Fibroblast of skin of left quadriceps (primary cell): ENCODE measurements around the gene KLHL24.
"Not testable (repeated sequence)": the region's sequence is repeated elsewhere in the genome, so short reads cannot be mapped to it uniquely, and the experiment has no call there.

Experiments
- DNase-seq, 2 experiments: peaks; one replicate each; pipeline ENCODE4 v3.0.0-alpha.2; 2013; ENCODE audit warnings: low read depth in 2 of 2

Gene KLHL24, protein sequence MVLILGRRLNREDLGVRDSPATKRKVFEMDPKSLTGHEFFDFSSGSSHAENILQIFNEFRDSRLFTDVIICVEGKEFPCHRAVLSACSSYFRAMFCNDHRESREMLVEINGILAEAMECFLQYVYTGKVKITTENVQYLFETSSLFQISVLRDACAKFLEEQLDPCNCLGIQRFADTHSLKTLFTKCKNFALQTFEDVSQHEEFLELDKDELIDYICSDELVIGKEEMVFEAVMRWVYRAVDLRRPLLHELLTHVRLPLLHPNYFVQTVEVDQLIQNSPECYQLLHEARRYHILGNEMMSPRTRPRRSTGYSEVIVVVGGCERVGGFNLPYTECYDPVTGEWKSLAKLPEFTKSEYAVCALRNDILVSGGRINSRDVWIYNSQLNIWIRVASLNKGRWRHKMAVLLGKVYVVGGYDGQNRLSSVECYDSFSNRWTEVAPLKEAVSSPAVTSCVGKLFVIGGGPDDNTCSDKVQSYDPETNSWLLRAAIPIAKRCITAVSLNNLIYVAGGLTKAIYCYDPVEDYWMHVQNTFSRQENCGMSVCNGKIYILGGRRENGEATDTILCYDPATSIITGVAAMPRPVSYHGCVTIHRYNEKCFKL

DNA sequence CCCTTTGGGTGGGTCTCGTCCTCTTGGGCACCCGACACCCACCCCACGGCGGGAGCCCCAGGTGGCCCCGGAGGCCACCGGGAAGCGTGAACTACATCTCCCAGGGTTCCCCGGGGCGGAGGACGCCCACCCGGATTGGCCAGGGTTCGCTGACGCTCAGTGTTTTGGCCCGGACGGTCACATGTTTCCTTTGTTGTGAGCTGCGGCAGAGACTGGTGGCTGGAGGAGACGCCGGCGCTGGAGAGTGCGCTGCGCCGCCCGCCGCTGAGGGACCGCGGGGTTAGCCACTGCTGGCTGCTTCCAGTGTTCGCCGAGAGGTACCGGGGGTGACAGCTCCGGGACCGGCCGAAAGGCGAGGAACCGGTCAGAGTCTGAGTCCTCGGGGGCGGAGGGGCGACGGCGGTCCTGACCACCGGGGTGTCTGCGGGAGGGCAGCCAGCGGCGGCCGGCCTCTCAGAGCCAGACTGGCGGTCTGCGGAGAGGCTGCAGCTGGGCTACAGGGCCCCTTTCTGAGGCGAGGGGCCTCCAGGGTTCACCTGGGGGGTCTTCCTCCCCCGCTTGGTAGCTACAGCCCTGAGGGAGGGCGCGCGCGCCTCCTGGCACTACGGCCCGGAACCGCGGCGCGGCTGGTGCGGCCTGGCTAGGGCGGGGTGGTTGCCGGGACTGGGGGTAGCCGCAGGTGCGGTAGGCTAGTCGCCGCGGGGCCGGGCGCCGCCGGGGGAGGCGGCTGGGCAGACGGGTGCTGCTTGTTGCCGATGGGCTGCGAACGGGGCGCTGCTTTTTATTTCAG, at the start of gene KLHL24:
KLHL24 (plus strand) TSS at position 193 of the 790 bp plus-strand sequence. CDS start 14,734 bp downstream, outside the sequence.
- DNase-seq, result peak; percentile 82 to 86

DNA sequence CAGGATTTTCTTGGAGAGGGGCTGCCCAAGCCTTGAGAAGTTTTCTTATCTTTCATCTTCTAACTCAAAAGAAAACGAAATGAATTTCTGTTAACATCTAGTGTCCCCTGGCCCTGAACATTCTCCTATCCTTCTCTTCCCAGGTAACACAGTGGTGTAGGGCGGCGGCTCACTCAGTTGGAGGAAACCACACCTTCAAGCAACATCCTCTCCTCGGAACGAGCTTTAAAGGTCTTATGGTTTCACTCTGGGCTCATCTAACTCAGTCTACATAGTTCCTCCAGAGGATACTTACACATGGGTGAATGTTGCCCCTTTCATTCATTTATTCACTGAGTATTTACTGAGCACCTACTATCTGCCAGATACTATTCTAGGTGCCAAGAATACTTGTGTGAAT, 48.9 kb upstream of the KLHL24 start:
- DNase-seq, result no peak

DNA sequence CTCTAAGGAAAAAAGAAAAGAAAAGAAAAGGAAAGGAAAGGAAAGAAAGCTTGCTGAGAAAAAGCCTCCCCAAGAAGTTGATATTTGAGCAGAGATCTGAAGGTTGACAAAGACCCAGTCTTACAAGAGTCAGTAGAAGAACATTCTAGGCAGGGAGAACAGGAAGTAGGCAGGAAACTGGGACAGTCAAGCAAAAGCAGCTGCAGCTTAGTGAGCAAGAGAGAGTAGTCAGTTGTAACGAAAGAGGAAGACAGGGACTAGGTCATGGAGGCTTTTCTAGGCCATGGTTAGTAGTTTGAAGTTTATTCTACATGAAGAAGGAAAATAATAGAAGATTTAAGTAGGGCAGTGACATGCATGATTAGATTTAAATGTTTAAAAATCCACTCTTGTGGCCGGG, 48.1 kb upstream of the KLHL24 start:
- no peak for DNase-seq

DNA sequence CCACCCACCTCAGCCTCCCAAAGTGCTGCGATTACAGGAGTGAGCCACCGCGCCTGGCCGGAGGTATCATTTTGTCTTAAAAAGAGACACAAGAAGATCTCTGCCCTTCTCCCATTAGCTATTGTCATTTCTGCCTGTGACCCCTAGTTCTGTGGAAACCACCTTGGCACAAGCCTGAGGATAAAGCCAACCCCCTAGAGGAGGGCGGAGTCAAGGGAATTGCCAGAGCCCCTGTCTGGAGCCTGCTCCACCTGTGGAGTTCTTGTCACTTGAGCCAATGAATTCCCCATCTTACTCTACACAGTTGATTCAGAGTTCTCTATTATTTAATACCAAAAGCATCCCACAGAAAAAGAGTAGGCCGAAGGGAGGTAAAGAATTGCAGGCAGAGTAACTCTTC, 45.0 kb upstream of the KLHL24 start:
- DNase-seq, result no peak

DNA sequence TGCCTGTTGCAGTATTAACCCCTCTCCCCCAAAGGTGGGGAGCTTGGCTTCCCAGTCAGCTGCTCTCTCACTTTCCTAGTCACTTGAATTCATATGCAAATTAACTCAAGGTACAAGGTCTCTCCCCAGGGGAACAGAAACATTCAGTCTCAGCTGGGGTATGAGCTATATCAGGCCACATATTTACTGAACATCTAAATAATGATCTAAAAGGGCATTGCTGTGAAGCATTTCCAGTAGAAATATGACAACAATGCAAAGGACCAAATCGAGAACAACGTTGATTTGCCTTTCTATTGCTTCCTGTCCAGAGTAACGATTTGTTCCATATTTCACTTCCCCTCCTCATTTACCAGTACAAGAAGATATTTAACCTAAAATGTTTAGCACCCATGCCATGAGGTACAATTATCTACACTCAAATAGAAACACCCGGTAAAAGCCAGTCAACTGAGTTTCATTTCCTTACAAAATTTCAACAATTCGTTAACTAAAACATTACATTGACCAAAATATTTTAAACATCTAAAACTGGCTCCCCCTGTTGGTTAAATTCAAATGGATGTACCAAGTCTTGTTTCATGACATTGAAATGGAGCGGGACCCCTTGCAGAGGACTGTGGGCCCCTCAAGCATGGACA, 43.4 kb upstream of the KLHL24 start:
- DNase-seq, result no peak

DNA sequence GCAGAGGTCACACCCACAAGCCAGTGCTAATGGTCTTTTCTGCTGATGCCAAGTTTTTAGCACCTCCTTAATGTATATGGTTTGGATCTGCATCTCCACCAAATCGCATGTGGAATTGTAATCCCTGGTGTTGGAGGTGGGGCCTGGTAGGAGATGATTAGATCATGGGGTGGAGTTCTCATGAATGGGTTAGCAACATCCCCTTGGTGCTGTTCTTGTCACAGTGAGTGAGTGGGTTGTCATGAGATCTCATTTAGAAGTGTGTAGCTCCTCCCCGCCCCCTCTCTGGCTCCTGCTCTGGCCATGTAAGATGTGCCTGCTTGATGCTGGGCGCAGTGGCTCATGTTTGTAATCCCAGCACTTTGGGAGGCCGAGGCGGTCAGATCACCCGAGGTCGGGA, 42.6 kb upstream of the KLHL24 start:
- DNase-seq, result no peak

DNA sequence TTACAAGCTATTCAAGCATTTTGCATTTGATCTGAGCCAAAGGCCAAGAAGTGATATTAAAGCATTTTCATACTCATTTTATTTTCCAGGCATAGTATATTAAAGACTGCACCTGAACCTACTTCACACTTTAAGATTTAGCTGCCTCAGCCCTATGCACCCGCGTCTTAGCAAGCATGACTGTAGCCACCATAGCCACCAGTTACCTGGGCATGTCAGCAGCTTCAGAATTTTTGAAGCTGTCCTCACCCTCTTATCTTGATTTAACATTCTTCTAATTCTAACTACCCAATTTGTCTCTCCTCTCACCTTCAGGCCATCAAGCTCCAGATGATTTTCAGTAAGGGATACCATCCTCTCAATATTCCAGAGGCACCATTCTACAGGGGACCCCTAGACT, 40.8 kb upstream of the KLHL24 start:
- no peak for DNase-seq

DNA sequence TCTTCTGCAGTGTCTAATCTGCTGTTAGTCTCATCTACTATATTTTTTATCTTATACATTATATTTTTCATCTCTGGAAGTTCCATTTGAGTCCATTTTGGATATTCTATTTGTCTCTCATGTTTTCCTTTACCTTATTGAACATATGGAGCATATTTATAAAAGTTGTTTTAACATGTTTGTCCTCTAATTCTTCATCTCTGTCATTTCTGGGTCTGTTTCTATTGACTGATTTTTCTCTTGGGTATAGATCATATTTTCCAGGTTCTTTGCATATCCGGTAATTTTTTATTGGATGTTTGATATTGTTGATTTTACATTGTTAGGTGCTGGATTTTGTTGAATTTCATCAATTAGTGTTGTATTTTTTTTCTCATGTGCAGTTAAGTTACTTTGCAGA, 37.5 kb upstream of the KLHL24 start:
- DNase-seq, result no peak

DNA sequence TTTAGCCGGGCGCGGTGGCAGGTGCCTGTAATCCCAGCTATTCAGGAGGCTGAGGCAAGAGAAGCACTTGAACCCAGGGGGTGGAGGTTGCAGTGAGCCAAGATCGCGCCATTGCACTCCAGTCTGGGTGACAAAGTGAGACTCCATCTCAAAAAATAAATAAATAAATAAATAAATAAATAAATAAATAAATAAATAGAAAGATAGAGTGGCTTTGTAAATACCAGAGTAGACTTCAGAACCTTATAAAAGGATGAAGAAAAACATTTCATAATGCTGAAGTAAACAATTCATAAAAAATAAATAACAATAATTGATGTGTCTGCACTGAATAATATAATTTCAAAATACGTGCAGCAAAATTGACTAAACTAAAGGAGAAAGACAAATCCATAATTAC, 24.1 kb upstream of the KLHL24 start:
- DNase-seq, result not testable (repeated sequence)

DNA sequence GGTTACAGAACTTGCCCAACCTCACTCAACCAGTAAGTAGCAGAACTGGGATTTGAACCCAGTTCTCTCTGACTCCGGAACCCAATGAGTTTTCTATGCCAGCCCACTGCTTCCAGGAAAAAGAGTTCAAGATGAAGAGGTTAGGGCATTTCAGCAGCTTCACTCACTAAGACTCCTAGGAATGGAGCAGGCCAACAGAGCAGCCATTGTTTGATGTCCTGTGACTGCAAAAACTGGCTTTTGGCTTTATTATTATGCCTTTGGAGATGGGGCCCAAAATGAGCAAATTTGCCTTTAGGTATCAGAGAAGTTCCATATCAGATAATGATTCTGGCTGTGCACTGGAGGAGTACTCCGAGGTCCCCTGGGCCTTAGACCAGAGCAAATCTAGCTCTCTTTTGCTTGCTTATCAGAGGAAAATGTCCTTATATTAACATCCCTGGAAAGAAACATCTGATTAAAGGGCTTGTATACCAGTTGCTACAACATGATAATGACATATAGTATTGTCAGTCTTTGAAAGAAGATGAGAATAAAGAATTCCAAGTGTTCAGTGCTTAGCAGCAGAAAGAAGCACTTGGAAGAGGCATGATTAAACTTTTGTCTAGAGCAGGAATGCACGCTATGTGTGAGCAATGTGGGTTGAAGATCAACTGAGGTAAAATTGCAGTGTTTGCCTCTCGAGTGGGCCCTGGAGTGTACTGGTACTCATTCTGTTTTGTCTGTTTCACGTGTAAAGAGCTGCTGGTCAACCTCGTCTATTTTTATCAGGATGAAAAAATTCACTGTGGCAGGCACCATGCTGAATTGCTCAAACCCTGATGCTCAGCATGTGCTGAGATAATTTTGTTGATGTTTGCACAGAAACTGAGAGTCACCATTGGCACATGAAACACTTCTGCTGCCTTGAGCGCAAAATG, 21.8 kb upstream of the KLHL24 start:
- no peak for DNase-seq

DNA sequence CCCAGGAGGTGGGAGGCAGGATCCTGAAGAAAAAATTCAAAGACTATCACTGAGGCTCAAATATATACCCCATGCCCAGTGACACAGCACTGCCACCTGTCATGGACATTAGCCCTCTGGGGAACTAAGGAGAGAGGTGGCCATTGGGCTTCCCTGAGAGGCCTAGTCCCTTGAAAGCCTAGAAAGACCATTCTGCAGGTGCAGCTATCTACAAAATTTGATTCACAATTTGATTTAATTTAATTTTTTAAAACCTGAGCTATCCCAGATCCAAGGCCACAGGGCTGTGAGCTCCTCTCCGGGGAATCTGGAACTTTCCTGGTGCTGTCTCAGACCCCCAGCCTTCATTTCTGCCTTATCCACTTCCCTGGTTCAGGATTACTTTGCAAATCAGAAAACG, 16.9 kb upstream of the KLHL24 start:
- no peak for DNase-seq

DNA sequence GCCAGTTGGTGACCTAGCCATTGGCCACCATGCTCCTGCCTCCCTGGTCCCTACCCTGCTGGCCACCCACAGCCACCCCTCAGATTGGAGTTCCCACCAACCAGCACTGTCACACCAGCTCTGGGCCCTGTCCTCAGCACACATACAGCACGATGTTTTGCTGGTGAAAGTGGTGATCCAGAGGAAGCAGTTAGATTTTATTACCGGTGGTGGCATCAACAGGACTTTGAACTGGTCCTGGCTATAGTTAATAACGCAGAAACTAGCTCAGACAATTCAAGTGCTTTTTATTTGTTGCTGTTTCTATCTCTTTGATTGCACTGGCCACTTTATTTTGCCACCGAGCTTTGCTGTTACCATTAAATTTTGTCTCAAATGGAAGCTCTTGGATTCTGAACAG, 16.4 kb upstream of the KLHL24 start:
- no peak for DNase-seq

DNA sequence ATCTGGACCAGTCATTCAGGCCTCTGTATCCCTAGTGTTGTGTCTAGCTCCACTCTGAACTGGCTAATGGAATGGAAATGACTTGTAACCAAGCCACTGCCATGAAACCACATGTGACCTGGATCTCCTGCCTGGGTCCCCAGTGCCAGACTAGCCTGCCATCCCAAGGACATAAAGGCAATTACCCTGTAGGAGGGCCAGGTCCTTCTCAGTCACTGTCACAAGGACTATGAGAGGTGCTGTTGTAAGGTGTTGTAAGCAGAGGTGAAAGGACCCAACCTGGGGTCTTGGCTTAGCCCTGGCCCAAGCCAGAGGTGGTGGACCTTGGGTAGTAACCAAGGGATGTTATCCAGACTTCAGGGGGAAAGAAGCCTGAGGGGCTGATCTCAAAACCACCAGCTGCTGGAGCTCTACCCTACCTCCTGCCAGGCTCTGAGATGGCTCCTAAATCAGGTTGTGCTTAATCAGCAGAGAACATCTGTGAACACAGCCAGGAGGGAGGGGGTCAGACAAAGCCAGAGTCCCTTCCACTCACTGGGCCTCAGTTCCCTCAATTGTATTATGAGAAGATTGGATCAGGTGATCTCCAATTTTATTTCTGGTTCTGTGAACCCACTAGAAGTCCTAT, 15.7 kb upstream of the KLHL24 start:
- DNase-seq, result no peak

DNA sequence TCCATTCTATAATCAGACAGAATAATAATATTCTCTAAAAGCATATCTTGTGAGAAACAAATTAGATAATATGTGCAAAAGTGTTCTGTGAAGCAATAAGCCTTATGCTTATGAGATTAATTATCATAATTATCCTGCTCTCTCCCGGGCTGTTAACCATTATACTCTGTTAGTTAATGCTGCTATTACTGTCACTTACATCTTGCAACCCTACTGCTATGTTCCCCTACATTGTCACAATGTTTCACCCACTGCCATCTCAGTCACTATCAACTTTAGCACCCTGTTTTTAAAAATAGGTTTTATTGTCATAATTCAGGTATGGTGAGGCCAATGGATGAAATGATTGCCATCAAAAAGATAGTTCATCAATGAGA, 15.2 kb upstream of the KLHL24 start:
- DNase-seq, result no peak

DNA sequence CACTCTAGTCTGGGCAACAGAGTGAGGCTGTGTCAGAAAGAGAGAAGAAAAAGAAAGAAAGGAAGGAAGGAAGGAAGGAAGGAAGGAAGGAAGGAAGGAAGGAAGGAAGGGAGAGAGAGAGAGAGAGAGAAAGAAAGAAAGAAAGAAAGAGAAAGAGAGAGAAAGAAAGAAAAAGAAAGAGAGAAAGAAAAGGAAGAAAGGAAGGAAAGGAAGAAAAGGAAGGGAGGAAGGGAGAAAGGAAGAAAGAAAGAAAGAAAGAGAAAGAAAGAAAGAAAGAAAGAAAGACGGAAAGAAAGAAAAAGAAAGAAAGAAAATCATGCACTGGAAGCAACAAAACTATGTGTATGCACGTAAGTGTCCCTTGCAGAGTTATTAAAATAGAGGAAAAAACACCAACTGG, 12.9 kb upstream of the KLHL24 start:
- DNase-seq, result not testable (repeated sequence)

DNA sequence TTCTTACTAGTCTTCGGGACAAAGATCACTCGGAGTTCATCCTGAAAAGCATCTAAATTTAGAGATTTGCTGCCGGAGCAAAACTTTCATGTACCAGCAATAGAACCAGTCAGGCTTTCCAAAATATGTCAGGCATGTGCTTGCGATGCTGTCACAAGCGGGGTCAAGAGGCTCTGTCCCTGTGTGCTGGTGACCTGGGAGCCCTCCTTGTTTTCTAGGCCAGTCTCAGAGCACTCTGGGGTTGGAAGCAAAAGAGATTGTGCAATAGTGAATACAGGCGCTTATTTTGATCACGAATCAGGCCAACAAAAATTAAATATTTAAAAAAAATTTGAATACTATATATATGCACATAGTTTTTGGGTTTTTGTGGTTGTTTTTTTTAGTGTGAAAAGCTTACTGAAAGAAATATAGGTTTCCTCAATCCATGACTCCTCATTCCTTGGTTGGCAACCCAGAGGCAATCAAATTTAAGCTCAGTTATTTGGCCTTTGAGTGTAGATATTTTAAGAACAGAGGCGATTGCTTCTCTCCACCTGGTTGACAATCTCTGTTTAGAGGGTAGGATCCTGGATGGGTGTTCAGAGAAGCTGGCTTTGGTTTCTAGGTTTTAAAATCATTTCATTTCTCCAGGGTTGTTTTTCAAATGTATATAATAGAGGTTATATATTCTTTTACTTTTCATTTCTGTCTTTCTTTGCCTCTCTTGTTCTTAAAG, 8.4 kb upstream of the KLHL24 start:
- no peak for DNase-seq

DNA sequence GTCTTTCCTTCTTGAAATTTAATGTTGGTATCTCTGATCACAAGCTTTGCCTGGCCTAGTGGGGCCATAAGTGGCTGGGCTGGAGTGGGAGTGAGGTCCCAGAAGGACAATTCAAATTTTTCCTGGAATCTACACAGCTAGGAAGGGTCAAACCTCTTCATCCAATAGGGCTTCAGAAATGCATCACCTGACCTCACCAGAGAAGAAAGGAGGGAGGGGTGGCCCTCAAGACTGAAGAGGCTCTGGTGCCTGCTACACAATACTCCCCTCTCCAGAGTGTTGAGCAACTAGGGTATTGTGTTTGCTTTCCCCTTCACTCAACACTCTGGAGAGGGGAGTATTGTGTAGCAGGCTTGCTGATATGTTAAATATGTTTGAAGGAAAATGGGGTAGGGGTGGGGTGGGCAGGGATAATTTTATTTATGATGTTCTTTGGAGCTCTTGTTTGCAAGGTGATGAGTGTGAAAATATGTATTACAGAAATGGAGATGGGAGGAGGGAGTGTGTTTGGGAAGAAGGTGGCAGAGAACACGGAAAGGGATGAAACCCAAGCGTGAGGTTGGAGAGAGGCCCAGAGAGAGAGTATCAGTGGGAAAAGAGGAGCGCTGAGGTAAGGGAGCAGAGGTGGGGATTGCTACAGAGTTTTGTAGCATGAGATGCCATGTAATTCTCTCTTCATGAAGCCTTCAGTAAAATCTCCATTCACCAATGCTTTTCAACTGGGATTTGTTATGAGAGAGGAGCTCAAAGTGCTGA, 5.7 kb upstream of the KLHL24 start:
- DNase-seq, result no peak

DNA sequence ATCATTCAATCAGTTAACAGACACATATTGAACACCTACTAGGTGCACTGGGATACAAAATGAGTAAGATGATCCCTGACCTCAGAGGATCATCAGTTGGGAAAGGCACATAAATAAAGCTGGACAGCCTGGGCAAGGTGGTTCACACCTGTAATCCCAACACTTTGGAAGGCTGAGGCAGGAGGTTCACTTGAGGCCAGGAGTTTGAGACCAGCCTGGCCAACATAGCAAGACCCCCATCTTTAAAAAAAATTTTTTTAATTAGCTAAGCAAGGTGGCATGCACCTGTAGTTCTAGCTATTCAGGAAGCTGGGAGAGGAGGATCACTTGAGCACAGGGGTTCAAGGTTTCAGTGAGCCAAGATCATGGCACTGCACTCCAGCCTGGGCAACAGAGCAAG, 3.7 kb upstream of the KLHL24 start:
- no peak for DNase-seq

DNA sequence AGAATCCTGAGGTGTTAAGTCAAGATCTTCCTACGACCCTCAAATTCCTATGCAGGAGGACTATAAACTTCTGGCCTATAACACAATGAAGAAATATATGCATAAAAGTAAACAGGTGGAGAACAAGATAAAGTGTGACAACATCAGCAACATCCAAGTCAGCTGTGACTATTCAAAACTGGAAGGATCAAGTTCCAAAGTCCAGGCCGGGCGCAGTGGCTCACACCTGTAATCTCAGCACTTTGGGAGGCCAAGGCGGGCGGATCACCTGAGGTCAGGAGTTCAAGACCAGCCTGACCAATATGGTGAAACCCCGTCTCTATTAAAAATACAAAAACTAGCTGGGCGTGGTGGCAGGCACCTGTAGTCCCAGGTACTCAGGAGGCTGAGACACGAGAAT, 2.7 kb upstream of the KLHL24 start:
- not testable (repeated sequence) for DNase-seq
